ENCODE measurements around the gene FGFR1OP2. TPM values are rescaled to one million over a fixed set of nuclear protein-coding genes. Genes with fewer than 3 reads are reported as not detected.
A peak's percentile ranks its signal among the peaks of the same experiment; 100 is the strongest.

Gene FGFR1OP2
- total RNA-seq, 4 donors from 2014 or later = 26.6 to 65.4 (median 41.3) TPM

GRCh38 chr12:26938701-26939062 lies 412 bp downstream of the FGFR1OP2 start:
- Histone ChIP-seq H3K27me3 (no peaks in the 10 kb centered on the region), H3K36me3 (peaks cover 0 to 7% (median 0%) of the 10 kb centered on the region in 3 donors), H3K27ac (peak overlapping the region; percentile 95 to 99 (median 96)), H3K4me1 (peaks cover 9 to 80% (median 17%) of the 10 kb centered on the region in 3 donors), H3K9me3 (no peaks in the 10 kb centered on the region), H3K4me3 (peak overlapping the region; percentile 89 to 98 (median 95))
- intact Hi-C loops (cut with DNase I) = no loop called here
- 0% methylated on average over 12 to 13 of the region's 28 CpGs for WGBS, 2 donors
- no peak for TF ChIP-seq POLR2A (IDR thresholded peaks at IDR 0.05)
- no peak for TF ChIP-seq CTCF (IDR thresholded peaks at IDR 0.05)
- DNase-seq = no peak

DNA sequence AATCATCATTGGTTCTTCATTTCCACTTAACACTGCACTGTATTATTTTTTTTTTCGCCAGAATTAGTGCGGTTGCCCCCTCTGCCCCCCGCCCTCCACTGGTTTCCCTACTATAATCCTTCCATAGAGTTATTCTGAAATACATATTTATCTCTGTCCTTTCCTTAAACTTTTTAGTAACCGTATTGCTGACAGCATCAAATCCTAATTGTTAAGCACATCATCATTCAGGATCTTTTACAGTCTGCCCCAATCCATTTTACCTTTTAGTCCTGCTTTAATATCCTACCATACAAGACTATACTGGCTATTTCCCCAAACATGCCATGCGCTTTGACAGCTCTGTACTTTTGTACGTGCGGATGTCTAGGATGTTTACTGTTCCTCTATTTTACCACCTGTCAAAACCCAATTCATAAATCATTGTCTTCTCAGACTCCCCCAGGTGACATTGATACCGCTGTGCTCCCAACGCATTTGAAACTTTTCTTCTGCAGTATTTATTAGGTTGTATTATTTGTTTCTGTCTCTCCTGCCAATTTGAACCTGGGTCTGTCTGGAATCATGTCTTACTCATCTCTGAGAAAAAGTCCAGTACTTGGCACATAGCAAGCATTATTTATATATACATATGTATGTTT lies 1.0 kb downstream of the FGFR1OP2 start:
- Histone ChIP-seq H3K9me3 (no peaks in the 10 kb centered on the region), H3K4me1 (peaks cover 9 to 82% (median 17%) of the 10 kb centered on the region in 3 donors), H3K4me3 (peak overlapping the region; percentile 89 to 98 (median 95)), H3K27me3 (no peaks in the 10 kb centered on the region), H3K27ac (peak overlapping the region; percentile 95 to 99 (median 96)), H3K36me3 (peaks cover 0 to under 1% (median 0%) of the 10 kb centered on the region in 3 donors)
- 2% methylated on average over 9 of the region's 9 CpGs for WGBS, 2 donors
- DNase-seq = no peak
- intact Hi-C loops (cut with DNase I) = no loop called here
- TF ChIP-seq CTCF (IDR thresholded peaks at IDR 0.05) (no peak), POLR2A (IDR thresholded peaks at IDR 0.05) (no peak)

DNA sequence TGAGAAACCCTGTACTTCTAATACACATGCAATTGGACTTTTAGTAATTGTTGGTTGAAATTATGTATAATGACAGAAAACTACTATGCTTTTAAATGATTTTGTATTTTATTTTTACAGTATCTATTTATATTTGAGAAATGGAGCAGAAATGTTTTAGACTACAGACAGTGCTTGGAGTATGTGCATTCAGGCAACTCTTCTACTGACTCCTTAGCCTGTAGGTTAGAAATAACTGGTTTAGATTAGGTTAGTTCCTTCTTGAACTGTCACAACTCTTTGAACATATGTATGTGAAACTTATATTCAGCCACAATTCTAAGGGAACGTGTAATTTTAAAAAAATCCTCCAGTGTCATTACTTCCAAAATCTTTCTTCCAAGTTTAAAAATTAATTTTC lies 1.7 kb downstream of the FGFR1OP2 start:
- 16 to 21% methylated on average over 1 of the region's 1 CpG for WGBS, 2 donors
- peak overlapping the region in 3 of 4 donors; percentile 94 to 98 (median 96) for H3K4me3 ChIP-seq
- H3K4me1 ChIP-seq = peaks cover 9 to 75% (median 17%) of the 10 kb centered on the region in 3 donors
- H3K9me3 ChIP-seq = no peaks in the 10 kb centered on the region
- intact Hi-C loops (cut with DNase I) = no loop called here
- no peak for DNase-seq
- peak overlapping the region in 2 of 4 donors; percentile 95 to 99 for H3K27ac ChIP-seq
- no peaks in the 10 kb centered on the region for H3K36me3 ChIP-seq
- TF ChIP-seq POLR2A (IDR thresholded peaks at IDR 0.05) (no peak), CTCF (IDR thresholded peaks at IDR 0.05) (no peak)
- H3K27me3 ChIP-seq = no peaks in the 10 kb centered on the region

- Histone ChIP-seq H3K36me3 (no peaks in the 10 kb centered on the region), H3K4me1 (peaks cover 9 to 68% (median 13%) of the 10 kb centered on the region in 3 donors), H3K27ac (peak overlapping the region in 1 of 4 donors; percentile 7), H3K4me3 (peak overlapping the region in 1 of 4 donors; percentile 94), H3K27me3 (no peaks in the 10 kb centered on the region), H3K9me3 (no peaks in the 10 kb centered on the region)
- DNase-seq = no peak
- WGBS, 2 donors = 54 to 65% methylated on average over 3 of the region's 3 CpGs
- intact Hi-C loops (cut with DNase I) = no loop called here
- TF ChIP-seq POLR2A (IDR thresholded peaks at IDR 0.05) (no peak), CTCF (IDR thresholded peaks at IDR 0.05) (no peak)
These were observed 2.4 kb downstream of the FGFR1OP2 start for GRCh38 chr12:26940516-26941214.

DNA sequence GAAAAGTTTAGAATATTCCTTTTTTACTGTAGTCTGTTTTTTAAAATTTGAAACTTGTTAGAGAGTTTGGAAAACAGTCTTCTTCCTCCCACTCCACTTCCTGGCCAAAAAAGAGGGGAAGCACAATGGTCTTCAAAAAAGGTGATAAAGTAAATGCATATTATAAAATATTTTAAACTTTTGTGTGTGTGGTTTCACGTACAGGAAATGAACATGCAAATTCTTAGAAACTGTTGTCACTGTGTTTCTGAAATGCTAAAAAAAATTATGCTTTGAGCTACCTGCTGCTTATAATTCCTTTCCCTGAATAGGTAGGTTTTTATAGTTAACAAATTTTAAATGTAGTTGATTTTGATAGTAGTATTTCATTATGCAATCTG lies 2.9 kb downstream of the FGFR1OP2 start:
- Histone ChIP-seq H3K36me3 (no peaks in the 10 kb centered on the region), H3K4me1 (peaks cover 8 to 63% (median 9%) of the 10 kb centered on the region in 3 donors), H3K4me3 (no peak overlapping the region), H3K27ac (peak overlapping the region in 1 of 4 donors; percentile 7), H3K27me3 (no peaks in the 10 kb centered on the region), H3K9me3 (no peaks in the 10 kb centered on the region)
- intact Hi-C loops (cut with DNase I) = no loop called here
- 46 to 55% methylated on average over 1 of the region's 1 CpG for WGBS, 2 donors
- no peak for TF ChIP-seq POLR2A (IDR thresholded peaks at IDR 0.05)
- no peak for TF ChIP-seq CTCF (IDR thresholded peaks at IDR 0.05)
- no peak for DNase-seq

Data from esophagus squamous epithelium (tissue), 5 donors.